ENCODE data around the gene OR1K1.

OR1K1 gene

DNA sequence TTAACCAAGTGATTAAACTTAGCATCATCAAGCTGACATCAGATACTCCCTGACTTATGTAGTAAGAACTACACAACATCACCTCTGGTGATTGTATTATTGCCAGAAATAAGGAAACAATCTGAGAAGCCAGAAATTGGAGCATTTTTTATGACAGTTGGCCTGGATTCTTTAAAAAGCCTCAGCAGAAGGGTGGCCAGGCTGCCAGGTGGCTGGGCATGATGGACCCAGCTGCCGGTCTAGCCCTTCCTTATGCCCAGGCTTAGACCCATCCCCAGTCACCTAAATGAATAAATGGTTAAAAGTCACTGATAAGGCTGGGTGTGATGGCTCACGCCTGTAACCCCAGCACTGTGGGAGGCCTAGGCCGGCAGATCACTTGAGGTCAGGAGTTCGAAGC, 12.8 kb downstream of the OR1K1 start:
- H3K4me3 ChIP-seq (ENCODE audit: low read length) = no peak overlapping the region
- TF ChIP-seq CTCF (conservative IDR thresholded peaks at IDR 0.05; ENCODE audit: low read depth, low read length) = no peak
- no peak for DNase-seq (ENCODE audit: low read depth)

GRCh38 chr9:122814545-122814944, 14.6 kb downstream of the OR1K1 start:
- DNase-seq (ENCODE audit: low read depth) = no peak
- H3K4me3 ChIP-seq (ENCODE audit: low read length) = no peak overlapping the region
- no peak for TF ChIP-seq CTCF (conservative IDR thresholded peaks at IDR 0.05; ENCODE audit: low read depth, low read length)

DNA sequence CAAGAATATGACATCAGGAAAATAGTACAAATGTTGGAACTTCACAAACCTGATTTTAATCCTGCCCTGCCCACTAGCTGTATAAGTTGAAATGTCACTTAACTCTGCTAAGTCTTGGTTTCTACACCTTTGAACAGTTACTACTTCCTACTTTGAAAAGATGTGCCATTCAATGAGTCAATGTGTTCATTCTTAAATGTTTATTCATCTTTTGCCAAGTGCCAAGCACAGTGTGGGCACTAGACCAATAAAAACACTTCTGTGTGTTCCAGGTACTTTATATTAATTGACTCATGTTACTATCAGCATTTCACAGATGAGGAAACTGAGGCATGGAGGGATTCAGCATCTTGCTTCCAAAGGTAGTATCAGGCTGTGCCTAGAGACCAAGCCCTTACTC, 15.6 kb downstream of the OR1K1 start:
- DNase-seq (ENCODE audit: low read depth) = no peak
- no peak overlapping the region for H3K4me3 ChIP-seq (ENCODE audit: low read length)
- no peak for TF ChIP-seq CTCF (conservative IDR thresholded peaks at IDR 0.05; ENCODE audit: low read depth, low read length)

- no peak for TF ChIP-seq CTCF (conservative IDR thresholded peaks at IDR 0.05; ENCODE audit: low read depth, low read length)
- no peak for DNase-seq (ENCODE audit: low read depth)
- no peak overlapping the region for H3K4me3 ChIP-seq (ENCODE audit: low read length)
Measured at GRCh38 chr9:122816163-122816867, 16.4 kb downstream of the OR1K1 start.

GRCh38 chr9:122819326-122819725, 19.4 kb downstream of the OR1K1 start:
- no peak for DNase-seq (ENCODE audit: low read depth)
- TF ChIP-seq CTCF (conservative IDR thresholded peaks at IDR 0.05; ENCODE audit: low read depth, low read length) = no peak
- H3K4me3 ChIP-seq (ENCODE audit: low read length) = no peak overlapping the region

GRCh38 chr9:122819791-122820489, 20.0 kb downstream of the OR1K1 start:
- DNase-seq (ENCODE audit: low read depth) = no peak
- TF ChIP-seq CTCF (conservative IDR thresholded peaks at IDR 0.05; ENCODE audit: low read depth, low read length) = no peak
- no peak overlapping the region for H3K4me3 ChIP-seq (ENCODE audit: low read length)

DNA sequence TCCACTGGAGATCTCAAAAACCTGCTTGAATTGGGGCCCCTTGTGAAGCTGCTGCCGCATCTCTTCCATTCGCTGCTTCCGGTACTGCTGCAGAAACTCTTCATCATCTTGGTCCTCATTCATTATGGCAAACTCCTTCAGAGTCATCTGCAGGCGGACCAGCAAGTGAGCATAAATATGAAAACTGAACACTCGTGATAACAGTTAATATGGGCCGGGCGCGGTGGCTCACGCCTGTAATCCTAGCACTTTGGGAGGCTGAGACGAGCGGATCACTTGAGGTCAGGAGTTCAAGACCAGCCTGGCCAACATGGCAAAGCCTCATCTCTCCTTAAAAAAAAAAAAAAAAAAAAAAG, 20.5 kb downstream of the OR1K1 start:
- TF ChIP-seq CTCF (conservative IDR thresholded peaks at IDR 0.05; ENCODE audit: low read depth, low read length) = no peak
- H3K4me3 ChIP-seq (ENCODE audit: low read length) = no peak overlapping the region
- DNase-seq (ENCODE audit: low read depth) = no peak
